Natural killer cell (primary cell): Measurements from ENCODE around the gene BAG3. TPM values are rescaled to one million over a fixed set of nuclear protein-coding genes. Genes with fewer than 3 reads are reported as not detected.
A peak's percentile ranks its signal among the peaks of the same experiment; 100 is the strongest.
"Not testable (repeated sequence)": the region's sequence is repeated elsewhere in the genome, so short reads cannot be mapped to it uniquely, and the experiment has no call there.

Experiments
- ATAC-seq, 3 donors: fragments of 150-1000 bp in 2 of 3; fragments of 200-7000 bp in 1 of 3; cut with Tn5 transposase; 1 replicate in 1 of 3; 2 replicates in 2 of 3; pipeline ENCODE4 v1.10.0; 2021; ENCODE audit warnings: mild to moderate bottlenecking in 2 of 3, moderate library complexity in 2 of 3
- DNase-seq, 2 donors: peaks; one replicate each; pipeline versions ENCODE4 v3.0.0 to v3.0.0-alpha.2; 2013 to 2021; ENCODE audit warnings: mixed read lengths in 1 of 2
- H3K27ac ChIP-seq: one replicate; pipeline ENCODE4 v1.5.1; 2013; ENCODE audit warnings: mild to moderate bottlenecking, low read length
- H3K27me3 ChIP-seq: one replicate; pipeline ENCODE4 v1.6.1; 2013; ENCODE audit warnings: low read length; ENCODE audit not compliant: control insufficient read depth, insufficient read depth
- H3K36me3 ChIP-seq: one replicate; pipeline ENCODE4 v1.6.1; 2013; ENCODE audit warnings: low read length; ENCODE audit not compliant: control insufficient read depth, insufficient read depth
- H3K4me1 ChIP-seq: one replicate; pipeline ENCODE4 v1.6.1; 2013; ENCODE audit warnings: low read length; ENCODE audit not compliant: control insufficient read depth, insufficient read depth
- H3K4me3 ChIP-seq: one replicate; pipeline ENCODE4 v1.5.1; 2013; ENCODE audit warnings: low read length
- H3K9me3 ChIP-seq: one replicate; pipeline ENCODE4 v1.6.1; 2013; ENCODE audit warnings: low read length; ENCODE audit not compliant: control insufficient read depth, insufficient read depth
- H3K27ac Mint-ChIP-seq, 2 donors: one replicate each; pipeline ENCODE4 v1.8.0; 2022; ENCODE audit warnings: mild to moderate bottlenecking in 2 of 2, mixed read lengths in 2 of 2, moderate library complexity in 1 of 2
- H3K27me3 Mint-ChIP-seq, 2 donors: one replicate each; pipeline ENCODE4 v1.8.0; 2022; ENCODE audit warnings: low read depth in 2 of 2, mixed read lengths in 2 of 2
- H3K36me3 Mint-ChIP-seq: one replicate; pipeline ENCODE4 v1.8.0; 2022; ENCODE audit warnings: mixed read lengths
- H3K4me1 Mint-ChIP-seq, 2 donors: one replicate each; pipeline ENCODE4 v1.8.0; 2022; ENCODE audit warnings: mixed read lengths in 2 of 2
- H3K4me3 Mint-ChIP-seq: one replicate; pipeline ENCODE4 v1.8.0; 2022; ENCODE audit warnings: mild to moderate bottlenecking, moderate library complexity, mixed read lengths
- H3K9me3 Mint-ChIP-seq, 2 donors: one replicate each; pipeline ENCODE4 v1.8.0; 2022; ENCODE audit warnings: mixed read lengths in 2 of 2
- WGBS: methylation state at CpG from one replicate; pipeline ENCODE4 v1.1.7; 2013; ENCODE audit warnings: missing lambda C conversion rate; ENCODE audit not compliant: insufficient coverage; 5-methylcytosine and 5-hydroxymethylcytosine counted together
- intact Hi-C: fragments of 100-400 bp; cut with micrococcal nuclease; formaldehyde crosslinking; loops from one replicate; pipeline ENCODE4 v1.14.2; 2022
- total RNA-seq, 4 donors: library from RNA; stranded (reverse); fragments of 120-200 nt in 1 of 4; gene quantifications; one replicate each; pipeline versions ENCODE4 v1.2.3 to v1.2.4, GENCODE V29; 2013 to 2022
- TF ChIP-seq, protein P1 (sequence below): fragments of 200-600 bp; IDR thresholded peaks from one replicate; pipeline ENCODE4 v1.8.0; 2022; ENCODE audit warnings: antibody characterized with exemption

The BAG3 gene
- total RNA-seq, 3 donors from 2014 or later (not counting 1 experiment from before 2014, with no cell fraction given), result 7.6 to 9.7 (median 8.3) TPM

DNA sequence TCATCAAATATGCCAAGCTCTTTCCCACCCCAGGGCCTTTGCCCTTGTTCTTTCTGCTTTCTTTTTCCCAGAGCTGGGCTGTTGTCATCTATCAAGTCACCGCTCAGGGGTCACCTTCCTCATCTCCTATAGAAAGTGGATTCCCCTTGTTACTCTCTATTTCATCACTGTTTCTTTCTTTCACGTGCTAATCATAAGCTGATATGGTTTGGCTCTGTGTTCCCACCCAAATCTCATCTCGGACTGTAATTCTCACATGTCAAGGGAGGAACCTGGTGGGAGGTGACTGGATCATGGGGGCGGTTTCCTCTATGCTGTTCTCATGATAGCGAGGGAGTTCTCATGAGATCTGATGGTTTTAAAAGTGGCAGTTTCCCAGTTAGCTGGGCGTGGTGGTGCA lies 37.4 kb upstream of the BAG3 start:
- no peaks in the 10 kb centered on the region for H3K9me3 Mint-ChIP-seq
- no peaks in the 10 kb centered on the region for H3K36me3 ChIP-seq
- peaks cover 12 to 15% of the 10 kb centered on the region in 2 donors for H3K27me3 Mint-ChIP-seq
- H3K27ac ChIP-seq, result no peak overlapping the region
- WGBS, result 92% methylated on average over 5 of the region's 6 CpGs
- no peaks in the 10 kb centered on the region for H3K36me3 Mint-ChIP-seq
- DNase-seq (no peak), ATAC-seq (no peak)
- TF ChIP-seq, protein P1, sequence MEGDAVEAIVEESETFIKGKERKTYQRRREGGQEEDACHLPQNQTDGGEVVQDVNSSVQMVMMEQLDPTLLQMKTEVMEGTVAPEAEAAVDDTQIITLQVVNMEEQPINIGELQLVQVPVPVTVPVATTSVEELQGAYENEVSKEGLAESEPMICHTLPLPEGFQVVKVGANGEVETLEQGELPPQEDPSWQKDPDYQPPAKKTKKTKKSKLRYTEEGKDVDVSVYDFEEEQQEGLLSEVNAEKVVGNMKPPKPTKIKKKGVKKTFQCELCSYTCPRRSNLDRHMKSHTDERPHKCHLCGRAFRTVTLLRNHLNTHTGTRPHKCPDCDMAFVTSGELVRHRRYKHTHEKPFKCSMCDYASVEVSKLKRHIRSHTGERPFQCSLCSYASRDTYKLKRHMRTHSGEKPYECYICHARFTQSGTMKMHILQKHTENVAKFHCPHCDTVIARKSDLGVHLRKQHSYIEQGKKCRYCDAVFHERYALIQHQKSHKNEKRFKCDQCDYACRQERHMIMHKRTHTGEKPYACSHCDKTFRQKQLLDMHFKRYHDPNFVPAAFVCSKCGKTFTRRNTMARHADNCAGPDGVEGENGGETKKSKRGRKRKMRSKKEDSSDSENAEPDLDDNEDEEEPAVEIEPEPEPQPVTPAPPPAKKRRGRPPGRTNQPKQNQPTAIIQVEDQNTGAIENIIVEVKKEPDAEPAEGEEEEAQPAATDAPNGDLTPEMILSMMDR, result no peak
- no peaks in the 10 kb centered on the region for H3K4me1 ChIP-seq
- no peak overlapping the region for H3K27ac Mint-ChIP-seq
- H3K9me3 ChIP-seq, result no peaks in the 10 kb centered on the region
- H3K27me3 ChIP-seq, result no peaks in the 10 kb centered on the region
- no peak overlapping the region for H3K4me3 Mint-ChIP-seq
- H3K4me3 ChIP-seq, result no peak overlapping the region
- intact Hi-C loops, result no loop called here
- no peaks in the 10 kb centered on the region for H3K4me1 Mint-ChIP-seq

GRCh38 chr10:119614686-119615085 lies 36.5 kb upstream of the BAG3 start:
- Mint-ChIP-seq H3K36me3 (no peaks in the 10 kb centered on the region), H3K27me3 (peaks cover 8% of the 10 kb centered on the region in 2 donors), H3K27ac (no peak overlapping the region), H3K4me1 (no peaks in the 10 kb centered on the region), H3K9me3 (no peaks in the 10 kb centered on the region), H3K4me3 (no peak overlapping the region)
- Histone ChIP-seq H3K4me3 (no peak overlapping the region), H3K9me3 (no peaks in the 10 kb centered on the region), H3K4me1 (no peaks in the 10 kb centered on the region), H3K27me3 (no peaks in the 10 kb centered on the region), H3K36me3 (no peaks in the 10 kb centered on the region), H3K27ac (no peak overlapping the region)
- DNase-seq, result no peak
- intact Hi-C loops, result no loop called here
- 95% methylated on average over 3 of the region's 5 CpGs for WGBS
- TF ChIP-seq, protein P1, result no peak
- ATAC-seq, result no peak

DNA sequence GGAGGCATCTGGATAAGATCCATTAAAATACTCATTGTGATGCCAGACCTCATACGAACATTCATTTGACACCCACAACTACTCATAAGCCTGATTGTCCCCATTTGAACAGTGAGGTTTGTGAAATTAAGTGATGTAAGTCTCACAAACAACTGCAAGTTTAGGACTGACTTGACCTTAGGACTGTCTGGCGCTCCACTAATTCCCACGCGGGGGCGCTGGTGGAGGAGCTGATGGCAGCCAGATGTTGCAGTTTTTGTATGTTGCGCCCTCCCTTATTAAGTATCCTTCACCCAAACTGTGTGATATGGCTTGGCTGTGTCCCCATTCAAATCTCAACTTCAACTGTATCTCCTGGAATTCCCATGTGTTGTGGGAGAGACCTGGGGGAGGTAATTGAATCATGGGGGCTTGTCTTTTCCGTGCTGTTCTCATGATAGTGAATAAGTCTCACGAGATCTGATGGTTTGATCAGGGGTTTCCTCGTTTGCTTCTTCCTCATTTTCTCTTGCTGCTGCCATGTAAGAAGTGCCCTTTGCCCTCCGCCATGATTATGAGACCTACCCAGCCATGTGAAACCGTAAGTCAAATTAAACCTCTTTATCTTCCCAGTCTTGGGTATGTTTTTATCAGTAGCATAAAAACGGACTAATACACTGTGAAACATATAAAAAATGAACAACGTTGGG lies 34.2 kb upstream of the BAG3 start:
- H3K4me3 Mint-ChIP-seq, result no peak overlapping the region
- no peaks in the 10 kb centered on the region for H3K36me3 Mint-ChIP-seq
- no peak overlapping the region for H3K27ac ChIP-seq
- no peak overlapping the region for H3K4me3 ChIP-seq
- peak in 1 of 2 donors; percentile 33 for DNase-seq
- H3K36me3 ChIP-seq, result no peaks in the 10 kb centered on the region
- H3K9me3 ChIP-seq, result no peaks in the 10 kb centered on the region
- intact Hi-C loops, result no loop called here
- H3K27me3 Mint-ChIP-seq, result no peaks in the 10 kb centered on the region
- H3K27ac Mint-ChIP-seq, result no peak overlapping the region
- H3K4me1 Mint-ChIP-seq, result no peaks in the 10 kb centered on the region
- ATAC-seq, result no peak
- H3K9me3 Mint-ChIP-seq, result no peaks in the 10 kb centered on the region
- no peaks in the 10 kb centered on the region for H3K4me1 ChIP-seq
- TF ChIP-seq, protein P1, result no peak
- 78% methylated on average over 11 of the region's 13 CpGs for WGBS
- no peaks in the 10 kb centered on the region for H3K27me3 ChIP-seq

- Histone ChIP-seq H3K27me3 (no peaks in the 10 kb centered on the region), H3K36me3 (no peaks in the 10 kb centered on the region), H3K4me3 (no peak overlapping the region), H3K4me1 (no peaks in the 10 kb centered on the region), H3K9me3 (no peaks in the 10 kb centered on the region), H3K27ac (no peak overlapping the region)
- DNase-seq (no peak), ATAC-seq (no peak)
- Mint-ChIP-seq H3K27ac (no peak overlapping the region), H3K27me3 (no peaks in the 10 kb centered on the region), H3K4me1 (no peaks in the 10 kb centered on the region), H3K4me3 (no peak overlapping the region), H3K9me3 (no peaks in the 10 kb centered on the region), H3K36me3 (no peaks in the 10 kb centered on the region)
- 86% methylated on average over 2 of the region's 2 CpGs for WGBS
- intact Hi-C loops, result no loop called here
- TF ChIP-seq, protein P1, result no peak
These were observed 32.0 kb upstream of the BAG3 start for GRCh38 chr10:119619215-119619614.

- ATAC-seq, H3K4me1 ChIP-seq, H3K27me3 ChIP-seq, H3K27ac ChIP-seq, H3K36me3 ChIP-seq, H3K36me3 Mint-ChIP-seq, H3K27me3 Mint-ChIP-seq, H3K4me1 Mint-ChIP-seq, H3K9me3 ChIP-seq, intact Hi-C loops, H3K9me3 Mint-ChIP-seq, H3K27ac Mint-ChIP-seq, H3K4me3 Mint-ChIP-seq, H3K4me3 ChIP-seq, DNase-seq: not testable (repeated sequence)
- WGBS, result 96% methylated on average over 7 of the region's 8 CpGs
These were observed 31.4 kb upstream of the BAG3 start for GRCh38 chr10:119619811-119620210.
